ENCODE measurements around the gene RPL36AL.

- TF ChIP-seq, protein P1, sequence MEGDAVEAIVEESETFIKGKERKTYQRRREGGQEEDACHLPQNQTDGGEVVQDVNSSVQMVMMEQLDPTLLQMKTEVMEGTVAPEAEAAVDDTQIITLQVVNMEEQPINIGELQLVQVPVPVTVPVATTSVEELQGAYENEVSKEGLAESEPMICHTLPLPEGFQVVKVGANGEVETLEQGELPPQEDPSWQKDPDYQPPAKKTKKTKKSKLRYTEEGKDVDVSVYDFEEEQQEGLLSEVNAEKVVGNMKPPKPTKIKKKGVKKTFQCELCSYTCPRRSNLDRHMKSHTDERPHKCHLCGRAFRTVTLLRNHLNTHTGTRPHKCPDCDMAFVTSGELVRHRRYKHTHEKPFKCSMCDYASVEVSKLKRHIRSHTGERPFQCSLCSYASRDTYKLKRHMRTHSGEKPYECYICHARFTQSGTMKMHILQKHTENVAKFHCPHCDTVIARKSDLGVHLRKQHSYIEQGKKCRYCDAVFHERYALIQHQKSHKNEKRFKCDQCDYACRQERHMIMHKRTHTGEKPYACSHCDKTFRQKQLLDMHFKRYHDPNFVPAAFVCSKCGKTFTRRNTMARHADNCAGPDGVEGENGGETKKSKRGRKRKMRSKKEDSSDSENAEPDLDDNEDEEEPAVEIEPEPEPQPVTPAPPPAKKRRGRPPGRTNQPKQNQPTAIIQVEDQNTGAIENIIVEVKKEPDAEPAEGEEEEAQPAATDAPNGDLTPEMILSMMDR (IDR thresholded peaks at IDR 0.05), result no peak
- no peak for TF ChIP-seq POLR2A (IDR thresholded peaks at IDR 0.05; ENCODE audit: low read depth)
These were observed 21.3 kb upstream of the RPL36AL start for GRCh38 chr14:49641697-49642129.
